Effector CD4-positive, alpha-beta T cell (primary cell): ENCODE measurements around the gene CCL3.
A peak's percentile ranks its signal among the peaks of the same experiment; 100 is the strongest.
"Not testable (repeated sequence)": the region's sequence is repeated elsewhere in the genome, so short reads cannot be mapped to it uniquely, and the experiment has no call there.

ENCODE experiments used
- DNase-seq: peaks from one replicate; pipeline ENCODE4 v3.0.0-alpha.2; 2020

CCL3 gene

DNA sequence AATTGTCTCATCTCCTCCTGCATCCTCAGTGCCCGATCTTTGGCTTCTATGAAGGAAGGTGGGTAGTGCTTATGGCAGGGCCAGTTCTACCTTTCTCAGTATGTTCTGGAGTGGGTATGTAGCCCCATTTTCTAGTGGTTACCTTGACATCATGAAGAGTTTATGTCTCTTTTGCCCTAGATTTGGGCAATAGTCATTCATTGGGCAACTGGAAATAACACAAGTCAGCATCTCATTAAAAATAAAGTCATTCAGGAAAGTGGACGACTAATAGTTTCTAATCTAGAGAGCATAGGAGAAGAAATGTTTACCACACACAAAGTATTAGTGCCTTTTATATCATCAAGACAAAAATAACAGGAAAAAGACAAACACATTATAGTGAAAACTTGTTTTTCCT, 6.3 kb downstream of the CCL3 start:
- DNase-seq = not testable (repeated sequence)

DNA sequence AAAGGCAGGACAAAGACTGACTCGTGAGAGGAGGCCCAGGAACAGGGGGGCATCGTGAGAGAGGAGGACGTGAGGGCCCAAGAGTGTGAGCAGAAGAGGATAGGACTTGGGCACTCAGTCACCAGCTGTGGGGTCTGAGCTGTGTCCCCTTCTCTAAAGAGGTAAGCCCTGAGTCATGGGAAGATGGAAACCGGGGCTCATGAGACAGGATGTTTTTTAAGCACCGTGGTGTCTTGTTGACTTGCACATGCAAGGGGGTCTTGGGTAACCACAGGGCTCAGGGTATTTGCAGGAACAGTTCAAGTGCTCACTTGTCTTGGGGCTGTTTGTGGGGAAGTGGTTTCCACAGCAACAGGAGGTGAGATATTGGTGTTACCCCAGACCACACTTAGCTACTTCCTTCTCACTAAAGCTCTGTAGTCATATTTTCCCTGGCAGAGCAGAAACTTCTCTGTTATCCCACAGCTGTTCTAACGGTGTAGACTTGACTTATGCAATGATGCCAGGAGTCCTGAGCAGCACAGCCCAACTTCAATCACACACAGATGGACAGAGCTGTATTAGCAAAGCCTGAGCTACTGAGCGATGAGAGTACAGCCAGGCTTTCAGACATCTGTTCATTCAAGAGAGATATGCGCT, 7.3 kb downstream of the CCL3 start:
- DNase-seq = not testable (repeated sequence)

DNA sequence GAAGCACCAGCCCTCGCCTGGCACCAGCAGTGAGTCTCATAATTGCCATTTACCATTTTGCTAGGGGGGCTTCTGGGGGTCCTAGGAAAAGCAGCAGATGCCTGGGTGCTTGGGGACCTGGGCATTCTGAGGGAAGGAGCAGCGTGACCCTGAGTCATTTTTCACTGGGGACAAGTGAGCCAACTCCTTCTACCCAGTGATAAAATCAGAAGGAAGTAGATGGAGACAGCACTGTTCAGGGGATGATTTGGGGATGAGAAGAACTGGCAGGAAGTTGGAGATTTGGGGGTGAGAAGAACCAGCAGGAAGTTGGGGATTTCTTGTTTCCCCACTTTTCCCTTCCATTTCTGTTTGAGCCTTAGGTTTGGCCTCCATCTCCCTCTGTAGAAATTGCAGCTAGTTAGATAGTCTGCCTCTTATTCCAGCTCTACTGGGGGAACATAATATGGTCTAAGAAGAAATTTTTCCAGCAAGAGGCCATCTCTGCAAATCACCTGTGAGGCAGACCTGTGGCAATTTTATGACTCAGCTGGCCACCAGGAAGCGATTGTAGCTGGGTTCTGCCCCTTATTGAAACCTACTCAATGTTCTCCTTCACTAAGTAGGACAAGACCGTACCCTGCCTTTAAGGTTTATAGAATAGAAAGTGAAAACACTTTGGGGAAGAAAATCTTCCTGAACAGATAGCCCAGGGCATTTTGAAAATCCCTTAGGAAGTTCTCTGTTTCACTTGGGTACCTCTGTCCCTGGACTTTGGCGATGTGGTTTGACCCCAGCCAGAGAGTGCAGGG, 8.1 kb downstream of the CCL3 start:
- DNase-seq = not testable (repeated sequence)

DNA sequence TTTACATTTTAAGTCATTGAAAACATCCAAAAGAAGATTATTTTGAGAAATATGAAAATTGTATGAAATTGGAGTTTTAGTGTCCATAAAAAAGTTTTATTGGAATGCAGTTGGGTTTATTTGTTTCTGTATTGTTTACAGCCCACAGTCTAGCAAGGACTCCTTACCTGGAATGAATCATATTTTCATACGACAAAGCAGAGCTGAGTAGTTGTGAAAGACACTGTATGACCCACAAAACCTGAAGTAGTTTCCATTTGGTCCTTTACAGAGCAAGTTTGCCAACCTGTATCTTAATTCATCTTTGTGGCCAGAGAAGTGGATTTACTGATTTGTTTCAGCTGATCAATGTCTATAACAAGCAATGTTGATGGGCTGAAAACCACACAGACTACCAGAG, 15.6 kb downstream of the CCL3 start:
- DNase-seq = no peak

DNA sequence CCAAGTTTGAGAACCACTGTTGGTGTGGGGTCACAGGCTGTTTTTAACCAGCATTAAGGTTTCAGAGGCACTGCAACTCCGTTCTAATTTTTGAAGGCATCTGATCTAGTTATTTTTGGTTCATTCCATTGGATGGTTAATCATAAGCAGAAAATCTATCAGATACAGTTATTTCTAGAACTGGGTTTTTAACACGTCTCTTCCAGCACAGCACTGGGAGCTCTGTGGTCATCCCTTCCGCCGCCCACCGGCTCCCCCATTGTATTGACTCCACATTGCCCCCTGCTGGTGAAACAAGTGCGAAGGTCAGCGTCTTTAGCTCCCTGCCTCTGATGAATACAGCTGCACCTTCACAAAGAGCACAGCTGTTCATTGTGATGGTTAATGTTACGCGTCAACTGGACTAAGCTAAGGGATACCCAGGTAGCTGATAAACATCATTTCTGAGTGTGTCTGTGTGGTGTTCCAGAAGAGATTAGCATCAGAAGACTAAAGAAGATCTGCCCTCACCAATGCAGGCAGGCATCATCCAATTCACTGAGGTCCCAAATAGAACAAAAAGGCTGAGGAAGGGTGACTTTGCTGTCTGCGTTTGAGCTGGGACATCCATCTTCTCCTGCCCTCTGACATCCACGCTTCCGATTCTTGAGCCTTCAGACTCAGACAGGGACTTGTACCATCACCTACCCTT, 17.4 kb downstream of the CCL3 start:
- DNase-seq = peak; percentile 39

DNA sequence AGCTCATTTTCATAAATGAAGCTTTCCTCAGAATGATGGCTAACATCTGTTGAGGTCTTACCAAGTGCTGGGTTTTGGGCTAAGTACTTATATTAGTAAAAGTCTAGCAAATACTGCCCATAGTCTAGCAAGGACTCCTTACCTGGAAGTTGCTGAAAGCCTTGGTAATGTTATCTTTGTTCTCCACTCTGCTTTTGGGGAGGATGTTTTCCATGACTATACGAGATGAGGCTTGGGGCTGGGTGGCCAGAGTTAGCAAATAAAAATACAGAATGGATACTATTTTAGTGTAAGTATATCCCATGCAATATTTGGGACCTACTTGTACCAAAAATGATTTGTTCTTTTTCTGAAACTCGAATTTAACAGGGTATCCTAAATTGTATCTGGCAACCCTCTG, 18.2 kb downstream of the CCL3 start:
- no peak for DNase-seq

DNA sequence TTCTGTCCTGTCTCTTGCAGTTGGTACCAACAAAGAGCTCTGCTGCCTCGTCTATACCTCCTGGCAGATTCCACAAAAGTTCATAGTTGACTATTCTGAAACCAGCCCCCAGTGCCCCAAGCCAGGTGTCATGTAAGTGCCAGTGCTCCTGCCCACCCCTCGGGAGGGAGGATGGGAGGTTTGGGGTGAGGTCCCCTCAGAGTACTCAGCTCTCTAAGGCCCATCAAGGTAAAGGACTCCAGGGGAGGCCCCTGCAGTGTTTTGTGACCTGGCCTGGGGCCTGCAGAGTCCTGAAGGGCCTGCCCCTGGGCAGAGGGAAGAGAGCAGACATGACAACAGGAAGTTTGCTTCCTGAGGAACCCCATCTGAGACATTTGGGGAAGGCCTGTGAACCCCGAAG, 19.5 kb downstream of the CCL3 start:
- DNase-seq = no peak

DNA sequence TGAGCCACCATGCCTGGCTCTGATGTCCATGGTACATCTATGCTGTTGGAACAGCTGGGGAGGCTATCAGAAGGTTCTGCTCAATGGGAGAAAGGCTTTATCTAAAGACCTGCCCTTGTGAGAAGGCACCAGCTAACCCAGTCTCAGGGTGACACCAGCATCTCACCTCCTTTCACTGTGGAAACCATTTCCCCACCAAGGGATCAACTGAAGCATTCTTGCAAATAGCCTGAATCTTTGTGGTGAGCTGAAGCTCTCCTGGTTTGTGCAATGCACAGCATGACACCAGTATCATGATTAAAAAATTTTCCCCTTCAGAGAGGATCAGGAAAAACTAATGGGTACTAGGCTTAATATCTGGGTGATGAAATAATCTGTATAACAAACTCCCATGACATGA, 20.8 kb downstream of the CCL3 start:
- DNase-seq = no peak

DNA sequence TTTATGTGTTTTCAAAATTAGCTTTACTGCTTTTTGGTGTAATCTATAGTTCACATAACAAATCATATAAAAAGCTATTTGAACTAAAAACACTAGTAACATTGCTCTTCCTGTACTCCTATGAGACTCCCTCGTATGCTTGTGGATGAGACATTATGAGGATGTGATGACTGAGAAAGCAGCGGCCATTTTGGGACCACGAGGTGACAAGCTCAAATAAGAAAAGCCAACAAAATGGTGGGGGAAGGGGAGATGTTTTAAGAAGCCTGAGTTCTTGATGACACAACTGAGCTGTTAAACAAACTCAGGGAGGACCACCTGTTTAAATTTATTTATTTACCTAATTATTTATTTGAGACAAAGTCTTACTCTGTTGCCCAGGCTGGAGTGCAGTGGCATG, 21.4 kb downstream of the CCL3 start:
- no peak for DNase-seq

DNA sequence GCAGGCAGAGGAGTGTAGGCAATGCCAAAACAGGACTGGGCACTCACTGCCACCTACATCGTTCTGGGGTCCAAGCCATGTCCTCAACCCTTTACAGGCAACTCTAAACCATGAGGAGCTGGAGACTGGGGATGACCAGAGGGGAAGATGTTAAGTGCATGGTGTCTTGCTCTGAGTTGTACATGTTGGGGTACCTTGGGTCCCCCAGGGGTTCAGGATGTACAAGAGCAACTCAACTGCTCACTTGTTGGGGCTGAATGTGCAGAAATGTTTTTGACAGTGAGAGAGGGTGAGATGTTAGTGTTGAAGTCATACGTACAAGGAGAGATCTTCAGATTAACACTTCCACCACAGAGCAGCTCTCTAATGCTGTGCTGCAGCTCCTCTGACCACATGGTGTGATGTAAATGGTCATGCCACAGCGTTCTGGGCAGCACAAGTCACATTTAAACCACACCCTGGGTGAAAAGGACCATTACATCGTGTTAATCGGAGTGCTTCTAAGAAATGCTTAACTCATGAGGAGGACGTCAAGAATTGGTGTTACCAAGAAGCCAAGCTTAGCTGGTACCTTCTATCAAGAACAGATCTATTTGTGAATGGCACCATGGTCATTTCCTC, 23.5 kb downstream of the CCL3 start:
- no peak for DNase-seq

DNA sequence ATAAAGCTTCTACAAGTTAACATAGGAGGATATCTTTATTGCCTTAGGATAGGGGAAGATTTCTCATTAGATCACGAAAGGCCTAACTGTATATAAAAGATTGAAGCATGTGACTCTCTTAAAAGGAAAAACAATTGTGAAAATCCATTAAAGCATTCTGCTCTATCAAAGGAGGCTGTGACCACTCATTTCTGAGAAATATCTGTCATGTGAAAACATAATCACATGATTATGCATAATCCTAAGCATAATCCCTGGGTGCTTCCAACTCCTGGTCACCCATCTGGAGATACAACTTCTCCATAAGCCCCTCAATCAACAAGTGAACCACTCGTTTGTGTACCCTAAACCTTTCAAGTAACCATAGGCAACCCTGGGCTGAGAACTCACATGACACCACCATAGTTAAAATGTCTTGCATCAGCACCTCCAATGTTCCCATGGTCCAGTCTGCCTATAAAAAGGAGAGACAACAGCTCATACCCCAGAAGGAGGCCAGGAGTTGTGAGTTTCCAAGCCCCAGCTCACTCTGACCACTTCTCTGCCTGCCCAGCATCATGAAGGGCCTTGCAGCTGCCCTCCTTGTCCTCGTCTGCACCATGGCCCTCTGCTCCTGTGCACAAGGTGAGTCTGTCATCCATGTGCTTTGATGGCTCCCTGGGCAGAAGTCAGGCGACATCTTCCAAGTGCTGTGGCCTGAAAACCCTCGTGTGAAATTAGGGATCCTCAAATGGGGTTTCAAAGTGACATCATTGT, 26.0 kb downstream of the CCL3 start, which contains the start of gene CCL18:
CCL18 (plus strand) TSS at position 487 of the 756 bp plus-strand sequence; CDS start at position 558, 71 bp downstream.
- no peak for DNase-seq

DNA sequence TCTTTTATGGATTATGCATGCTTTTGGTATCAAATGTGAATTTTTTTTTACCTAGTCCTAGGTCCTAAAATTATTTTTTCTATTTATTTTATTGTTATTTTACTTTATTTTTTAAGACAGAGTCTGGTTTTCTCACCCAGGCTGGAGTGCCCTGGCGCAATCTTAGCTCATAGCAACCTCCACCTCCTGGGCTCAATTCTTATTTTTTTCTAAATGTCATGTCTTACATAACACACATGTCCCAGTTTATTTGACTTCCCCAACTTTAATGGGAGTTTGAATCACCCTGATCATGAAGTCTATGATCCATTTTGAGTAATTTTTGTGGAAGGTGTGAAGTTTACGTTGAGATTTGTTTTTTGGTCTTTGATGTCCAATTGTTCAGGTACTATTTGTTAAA, 29.1 kb downstream of the CCL3 start:
- DNase-seq = no peak

DNA sequence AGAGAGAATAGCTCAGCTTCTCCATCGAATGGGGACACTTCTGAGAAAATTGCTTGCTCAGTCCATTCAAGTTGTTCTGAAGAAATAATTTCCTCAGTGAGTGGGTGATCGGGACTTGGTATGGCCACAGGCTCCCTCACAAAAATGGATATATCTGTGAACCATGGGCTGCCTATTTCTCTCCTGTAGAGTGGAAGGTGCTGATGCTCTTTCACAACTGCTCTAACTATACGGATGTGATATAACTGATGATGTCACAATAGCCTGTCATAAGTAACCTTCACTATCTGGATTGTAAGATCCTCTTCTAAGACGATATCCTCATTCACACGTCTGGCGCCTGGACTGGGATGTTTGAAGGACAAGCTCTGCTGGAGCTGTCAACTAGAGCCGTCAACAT, 30.5 kb downstream of the CCL3 start:
- DNase-seq = no peak

DNA sequence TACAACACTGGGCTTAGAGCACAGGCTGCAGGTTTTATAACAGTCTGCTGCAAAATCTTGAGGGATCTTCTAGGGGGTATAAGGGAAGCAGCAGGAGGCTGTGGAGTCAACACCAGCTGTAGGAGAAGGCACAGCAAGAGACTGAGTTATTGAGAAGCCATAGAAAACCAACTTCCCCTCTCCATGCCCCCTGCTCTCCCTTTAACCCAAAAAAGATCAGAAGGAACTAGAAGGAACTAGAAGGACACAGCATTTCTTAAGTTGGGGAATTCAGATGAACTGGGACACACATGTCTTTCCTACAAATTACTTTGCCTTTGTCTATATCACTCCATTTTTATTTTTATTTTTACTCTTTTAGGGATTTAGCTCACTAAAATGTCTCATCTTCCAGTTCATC, 32.0 kb downstream of the CCL3 start:
- no peak for DNase-seq

DNA sequence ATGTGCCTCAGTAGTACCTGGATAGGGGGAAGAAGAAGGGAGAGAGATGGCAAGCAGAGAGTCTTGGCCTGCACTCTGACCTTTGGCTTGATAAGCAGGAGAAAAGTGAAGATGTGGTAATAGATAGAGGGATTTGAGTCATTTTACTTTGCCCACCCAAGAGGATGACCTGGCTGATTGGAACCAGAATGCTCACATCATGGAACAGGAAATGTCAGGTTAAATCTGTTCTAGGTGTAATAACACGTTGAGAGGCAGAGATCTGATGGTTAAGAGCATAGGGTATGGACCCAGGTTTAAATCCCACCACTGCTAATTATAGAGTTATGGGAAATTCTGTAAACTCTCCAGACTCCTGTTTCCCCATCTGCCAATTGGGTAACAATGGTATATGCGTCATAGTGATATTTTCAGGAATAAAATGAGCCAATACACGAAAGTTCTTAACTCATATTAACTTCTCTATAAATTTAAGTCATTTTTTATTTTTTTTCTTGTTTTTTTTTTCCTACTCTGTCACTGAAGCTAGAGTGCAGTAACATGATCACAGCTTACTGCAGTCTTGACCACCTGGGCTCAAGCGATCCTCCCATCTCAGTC, 33.9 kb downstream of the CCL3 start:
- no peak for DNase-seq

DNA sequence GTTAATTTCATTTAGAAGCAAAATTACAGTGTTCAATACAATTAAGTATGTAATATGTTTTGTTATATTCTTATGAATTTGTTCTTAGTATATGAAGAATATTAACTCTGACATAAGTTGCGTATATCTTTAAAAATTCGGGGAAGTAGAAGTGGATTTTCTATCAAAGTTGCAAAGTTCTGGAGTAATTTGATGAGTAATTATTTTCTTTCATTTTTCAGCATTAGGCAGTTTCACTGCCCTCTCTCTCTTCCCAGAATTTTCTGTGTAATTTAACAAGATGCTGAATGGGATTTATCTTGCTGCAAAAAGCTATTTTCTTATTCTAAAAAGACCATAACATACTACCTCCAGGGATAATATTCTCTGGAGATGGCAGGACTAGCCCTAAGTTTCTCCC, 34.8 kb downstream of the CCL3 start:
- no peak for DNase-seq

DNA sequence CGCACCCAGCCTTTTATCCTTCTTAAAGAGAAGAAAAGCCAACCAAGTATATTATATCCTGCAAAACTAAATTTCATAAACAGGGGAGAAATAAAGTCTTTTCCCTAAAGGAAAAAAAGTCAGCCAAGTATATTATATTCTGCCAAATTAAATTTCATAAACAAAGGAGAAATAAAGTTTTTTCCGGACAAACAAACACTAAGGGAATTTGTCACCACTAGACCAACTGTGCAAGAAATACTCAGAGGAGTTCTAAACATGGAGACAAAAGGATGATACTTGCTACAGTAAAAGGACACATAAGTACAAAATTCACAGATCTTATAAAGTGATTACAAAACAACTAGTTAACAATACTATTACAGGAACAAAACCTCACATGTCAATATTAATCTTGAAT, 40.3 kb downstream of the CCL3 start:
- no peak for DNase-seq

DNA sequence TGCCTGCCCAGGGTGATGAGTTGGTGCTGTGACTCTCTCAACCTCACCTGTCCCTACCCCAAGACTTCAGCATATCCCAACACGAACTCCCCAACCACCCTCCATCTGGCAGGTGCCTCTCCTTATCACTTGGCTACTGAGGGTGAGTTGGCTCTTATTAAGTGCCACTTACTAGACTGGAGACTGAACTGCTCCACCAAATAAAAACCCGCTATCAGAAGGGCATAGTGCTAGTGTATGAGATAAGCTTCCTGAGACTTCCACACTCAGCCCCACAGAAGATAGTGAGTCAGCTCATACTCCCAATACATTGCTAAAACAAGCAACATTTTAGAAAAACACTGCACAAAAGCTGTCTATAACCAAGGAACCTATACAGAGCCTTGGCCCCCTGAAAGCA, 41.9 kb downstream of the CCL3 start:
- DNase-seq = no peak
